AG04450 (cell line): ENCODE measurements around the gene JSRP1. TPM values are rescaled to one million over a fixed set of nuclear protein-coding genes. Genes with fewer than 3 reads are reported as not detected.

Experiments used
- CTCF ChIA-PET: fragments of 300-600, 350-600 bp; formaldehyde crosslinking; extraction: SDS; loops from one replicate; lab custom pipeline; 2022; ENCODE audit warnings: antibody characterized with exemption, inconsistent platforms; lab: Charles Lee
- POLR2A ChIA-PET: fragments of 350-600 bp; formaldehyde crosslinking; extraction: SDS; loops from one replicate; lab custom pipeline; 2021; ENCODE audit warnings: antibody characterized with exemption, inconsistent platforms; lab: Yijun Ruan, JAX
- DNase-seq: peaks from one replicate; pipeline ENCODE4 v3.0.0-alpha.2; 2011; ENCODE audit warnings: low read depth, low spot score
- H3K27ac ChIP-seq: one replicate; pipeline ENCODE4 v1.5.1; 2012; ENCODE audit warnings: low read depth, low read length, control low read depth
- H3K27me3 ChIP-seq: one replicate; pipeline ENCODE4 v1.6.0; 2012; ENCODE audit warnings: low read length; ENCODE audit not compliant: control insufficient read depth, insufficient read depth
- H3K4me3 ChIP-seq: 2 replicates; pipeline ENCODE4 v1.5.1; 2011; ENCODE audit warnings: mild to moderate bottlenecking, low read depth, low read length, control low read depth
- H3K9me3 ChIP-seq: 2 replicates; pipeline ENCODE4 v1.5.1; 2012; ENCODE audit warnings: low read length; ENCODE audit not compliant: control insufficient read depth, insufficient read depth
- CTCF ChIP-seq: IDR thresholded peaks from 2 replicates; pipeline ENCODE4 v1.5.1; 2011; ENCODE audit warnings: low read depth, low read length, control low read depth, inconsistent platforms
- polyA plus RNA-seq: library from polyadenylated mRNA; depleted of rRNA; stranded (reverse); fragments of >200 nt; gene quantifications from 2 replicates; pipeline ENCODE4 v1.2.3, GENCODE V29; 2011

The JSRP1 gene
- polyA plus RNA-seq, 1 experiment, result not detected

DNA sequence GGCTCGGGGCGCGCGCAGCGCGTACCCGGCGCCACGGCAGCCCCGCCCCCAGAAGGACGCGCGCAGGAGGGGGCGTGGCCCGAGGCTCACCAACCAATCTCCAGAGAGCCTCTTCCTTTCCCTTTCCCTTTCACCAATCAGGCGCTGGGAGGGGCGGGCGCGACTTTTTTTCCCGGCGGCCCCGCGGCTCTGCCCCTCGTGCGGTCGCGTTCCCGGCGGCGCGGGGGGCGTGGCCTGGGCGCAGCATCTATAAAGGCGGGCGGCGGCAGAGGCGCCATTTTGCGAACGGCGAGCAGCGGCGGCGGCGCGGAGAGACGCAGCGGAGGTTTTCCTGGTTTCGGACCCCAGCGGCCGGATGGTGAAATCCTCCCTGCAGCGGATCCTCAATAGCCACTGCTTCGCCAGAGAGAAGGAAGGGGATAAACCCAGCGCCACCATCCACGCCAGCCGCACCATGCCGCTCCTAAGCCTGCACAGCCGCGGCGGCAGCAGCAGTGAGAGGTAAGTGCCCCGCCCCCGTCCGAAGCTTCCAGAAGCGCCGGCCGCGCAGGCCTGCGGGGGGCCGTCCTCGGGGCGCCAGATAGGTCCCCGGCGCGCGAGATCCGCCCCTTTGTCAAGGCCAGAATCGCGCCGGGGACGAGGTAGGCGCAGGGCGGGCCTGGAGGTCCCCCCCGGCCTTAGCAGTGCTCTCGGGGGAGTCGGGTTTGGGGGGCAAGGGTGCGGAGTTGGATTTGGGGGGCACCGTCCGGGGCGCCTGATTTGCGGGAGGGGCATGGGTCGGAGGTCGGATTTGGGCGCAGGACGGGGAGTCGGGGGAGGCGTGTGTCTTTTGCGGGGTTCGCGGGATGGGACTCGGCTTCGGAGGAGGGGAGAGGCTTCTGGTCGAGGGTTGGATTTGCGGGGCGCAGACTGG is 13.3 kb upstream of the JSRP1 start:
- ChIA-PET CTCF (no interaction called here), POLR2A (interaction anchor here (0.6 to 1.1 kb wide), 5 partner anchors 15 to 207 kb away, joined by 3 to 5 read pairs (median 3); partner anchors contain the start of genes AP3D1, GADD45B and PLEKHJ1)
- H3K27me3 ChIP-seq, result no peaks in the 10 kb centered on the region
- 0 out of 2 replicates have a peak, but pooled peaks have one; percentile 7 for TF ChIP-seq CTCF
- peaks cover 11% of the 10 kb centered on the region; the same call in 1 of the 2 replicates for H3K9me3 ChIP-seq
- H3K4me3 ChIP-seq, result peak overlapping the region; percentile 98
- peak; percentile 89 for DNase-seq
- H3K27ac ChIP-seq, result peak overlapping the region; percentile 75

GRCh38 chr19:2268861-2269243 is 12.6 kb upstream of the JSRP1 start:
- Histone ChIP-seq H3K4me3 (peak overlapping the region; percentile 75), H3K9me3 (peaks cover 11% of the 10 kb centered on the region; the same call in 1 of the 2 replicates), H3K27ac (no peak overlapping the region), H3K27me3 (no peaks in the 10 kb centered on the region)
- no peak for TF ChIP-seq CTCF
- no peak for DNase-seq
- POLR2A ChIA-PET, result interaction anchor here (0.7 to 1.1 kb wide), 2 partner anchors 11 to 14 kb away, joined by 3 read pairs; no protein-coding TSS in a partner anchor
- CTCF ChIA-PET, result no interaction called here

DNA sequence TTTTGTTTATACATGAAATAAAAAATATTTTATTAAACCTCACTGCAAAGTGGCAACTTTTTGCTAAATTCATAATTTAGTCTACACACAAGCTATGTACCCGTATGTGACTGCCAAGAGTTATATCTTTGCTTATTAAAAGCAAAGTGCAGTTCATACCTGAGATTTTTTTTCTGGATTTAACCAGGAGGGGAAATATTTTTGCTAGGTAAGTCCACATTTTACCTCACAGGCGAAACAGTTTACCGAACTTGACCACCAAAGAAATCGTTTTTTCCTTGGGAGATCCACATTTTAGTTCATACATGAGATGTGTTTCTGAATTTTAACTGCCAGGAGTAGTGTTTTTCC is 12.2 kb upstream of the JSRP1 start:
- no peak overlapping the region for H3K27ac ChIP-seq
- no peak overlapping the region for H3K4me3 ChIP-seq
- H3K27me3 ChIP-seq, result no peaks in the 10 kb centered on the region
- DNase-seq, result no peak
- H3K9me3 ChIP-seq, result peaks cover 11% of the 10 kb centered on the region; the same call in 1 of the 2 replicates
- no peak for TF ChIP-seq CTCF
- POLR2A ChIA-PET, result interaction anchor here (0.7 kb wide), 1 partner anchor 10 kb away, joined by 3 read pairs; no protein-coding TSS in a partner anchor
- CTCF ChIA-PET, result no interaction called here

- Histone ChIP-seq H3K9me3 (peaks cover 4% of the 10 kb centered on the region; the same call in 1 of the 2 replicates), H3K27me3 (no peaks in the 10 kb centered on the region), H3K4me3 (no peak overlapping the region), H3K27ac (no peak overlapping the region)
- POLR2A ChIA-PET, result no interaction called here
- peak; percentile 34 for DNase-seq
- no peak for TF ChIP-seq CTCF
- CTCF ChIA-PET, result no interaction called here
These were observed 10.2 kb upstream of the JSRP1 start for GRCh38 chr19:2266183-2266993.
